Stimulated activated naive B cell treated with anti-CD40 and anti-IgM and Interleukin-4, amounts not matched to agents 10 μg/mL and 1 μg/mL and 100 μg/mL, for 72 hours (primary cell): Measurements from ENCODE around the gene ANGPTL2.

ENCODE experiments used
- ATAC-seq, 2 donors: fragments of 150-1000 bp; cut with Tn5 transposase; replicated peaks; 2 replicates each; pipeline ENCODE4 v1.10.0; 2021; ENCODE audit warnings: moderate library complexity in 1 of 2
- DNase-seq: peaks from one replicate; pipeline ENCODE4 v3.0.0; 2021
- H3K27ac Mint-ChIP-seq: one replicate; pipeline ENCODE4 v1.8.0; 2022; ENCODE audit warnings: mild to moderate bottlenecking, mixed read lengths
- H3K27me3 Mint-ChIP-seq, 2 donors: one replicate each; pipeline ENCODE4 v1.8.0; 2022; ENCODE audit warnings: mixed read lengths in 2 of 2
- H3K36me3 Mint-ChIP-seq, 2 donors: one replicate each; pipeline ENCODE4 v1.8.0; 2022; ENCODE audit warnings: mixed read lengths in 2 of 2, mild to moderate bottlenecking in 1 of 2
- H3K4me1 Mint-ChIP-seq, 2 donors: one replicate each; pipeline ENCODE4 v1.8.0; 2022; ENCODE audit warnings: mixed read lengths in 2 of 2, mild to moderate bottlenecking in 1 of 2
- H3K4me3 Mint-ChIP-seq, 2 donors: one replicate each; pipeline ENCODE4 v1.8.0; 2022; ENCODE audit warnings: mild to moderate bottlenecking in 2 of 2, mixed read lengths in 2 of 2, moderate library complexity in 1 of 2
- H3K9me3 Mint-ChIP-seq, 2 donors: one replicate each; pipeline ENCODE4 v1.8.0; 2022; ENCODE audit warnings: mixed read lengths in 2 of 2, mild to moderate bottlenecking in 1 of 2

The ANGPTL2 gene

DNA sequence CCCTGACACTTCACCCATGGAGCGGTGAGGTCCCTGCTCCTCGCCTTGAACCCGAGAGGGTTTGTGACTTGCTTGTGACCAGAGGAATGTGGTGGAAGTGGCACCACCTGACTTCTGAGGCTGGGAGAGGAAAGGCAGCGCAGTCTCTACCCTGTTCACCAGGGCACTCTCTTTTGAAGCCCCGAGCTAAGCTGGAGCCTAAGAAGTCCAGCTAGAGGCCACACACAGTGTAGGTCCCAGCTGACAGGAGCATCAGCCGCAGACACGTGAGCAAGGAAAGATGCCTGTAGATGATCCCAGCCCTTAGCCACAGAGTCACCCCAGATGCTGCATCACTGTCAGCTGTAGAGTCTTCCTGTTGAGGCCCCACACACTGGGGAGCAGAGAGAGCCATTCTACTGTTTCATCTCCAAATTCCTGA lies 1.7 kb upstream of the ANGPTL2 start:
- Mint-ChIP-seq H3K4me3 (no peak overlapping the region), H3K27me3 (peaks cover 32 to 35% of the 10 kb centered on the region in 2 donors), H3K27ac (no peak overlapping the region), H3K9me3 (peaks cover 0 to 1% of the 10 kb centered on the region in 2 donors), H3K4me1 (peaks cover 23 to 29% of the 10 kb centered on the region in 2 donors), H3K36me3 (peaks cover 0 to 5% of the 10 kb centered on the region in 2 donors)
- ATAC-seq (no peak), DNase-seq (no peak)

DNA sequence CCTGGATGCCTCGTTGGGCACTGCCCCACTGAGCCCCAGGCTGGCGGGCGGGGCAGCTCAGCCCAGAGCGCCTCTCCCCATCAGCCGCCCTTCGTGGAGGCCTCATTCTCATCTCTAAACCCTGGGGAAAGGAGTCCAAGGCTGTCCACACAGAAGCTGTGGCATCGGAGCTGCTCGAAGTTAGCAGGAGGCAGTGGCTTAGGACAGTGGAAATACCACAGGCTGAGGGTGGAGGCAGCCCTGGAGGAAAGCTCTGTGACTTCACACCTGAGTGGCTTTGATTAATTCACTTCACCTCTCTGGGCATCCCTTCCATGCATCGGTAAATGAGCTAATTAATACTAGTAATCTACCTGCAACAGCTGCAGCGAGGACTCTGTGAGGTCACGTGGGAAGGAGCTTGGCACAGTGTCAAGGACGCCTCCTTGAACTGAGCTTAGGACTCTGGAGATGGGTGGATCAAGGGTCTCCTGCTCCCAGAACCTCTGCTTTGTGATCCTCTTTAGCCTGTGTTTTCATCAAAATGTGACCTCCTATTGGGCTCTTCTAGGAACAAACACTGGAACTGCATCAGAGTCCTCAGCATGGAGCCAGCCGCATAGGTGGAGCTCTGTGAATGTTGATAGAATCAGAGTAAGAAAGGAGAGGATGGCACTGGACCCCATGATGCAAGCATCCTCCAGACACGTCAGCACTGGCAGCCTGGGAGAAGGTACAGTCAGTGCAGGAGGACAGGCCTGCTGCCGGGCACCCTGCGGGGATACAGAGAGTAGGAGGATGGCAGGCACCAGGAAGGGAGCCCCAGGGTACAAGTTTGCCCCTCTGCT lies 842 bp upstream of the ANGPTL2 start:
- Mint-ChIP-seq H3K27ac (peak overlapping the region; percentile 72), H3K4me3 (peak overlapping the region; percentile 78 to 81), H3K27me3 (peaks cover 32 to 37% of the 10 kb centered on the region in 2 donors), H3K9me3 (peaks cover 0 to 1% of the 10 kb centered on the region in 2 donors), H3K36me3 (peaks cover 0 to 5% of the 10 kb centered on the region in 2 donors), H3K4me1 (peaks cover 29 to 35% of the 10 kb centered on the region in 2 donors)
- ATAC-seq, result no peak
- no peak for DNase-seq

DNA sequence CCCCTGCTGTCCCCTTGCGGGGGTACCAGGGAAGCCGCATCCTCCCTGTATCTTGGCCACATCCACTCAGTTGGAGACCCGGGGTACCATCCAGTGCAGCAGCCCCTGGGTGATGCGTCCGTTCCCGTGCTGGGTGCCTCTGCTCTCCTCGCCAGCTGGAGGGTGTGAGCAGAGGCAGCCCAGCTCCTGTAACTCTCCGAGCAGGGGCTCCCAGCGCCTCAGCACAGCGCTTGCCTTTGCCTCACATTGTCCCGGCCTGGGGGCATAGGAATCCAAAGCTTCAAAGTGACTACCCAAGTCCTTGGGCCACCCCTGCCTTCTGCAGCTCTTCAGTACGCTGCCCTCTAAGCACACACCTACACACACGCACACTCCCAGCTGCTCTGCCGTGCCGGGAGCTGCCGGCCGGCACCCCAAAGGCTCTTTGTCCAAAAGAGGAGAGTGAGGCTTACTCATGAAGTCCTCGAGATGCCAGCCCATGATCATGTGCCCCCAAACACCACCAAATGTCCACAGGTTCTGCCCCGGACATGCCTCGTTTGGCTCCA lies 733 bp downstream of the ANGPTL2 start:
- peaks cover 0 to 5% of the 10 kb centered on the region in 2 donors for H3K36me3 Mint-ChIP-seq
- DNase-seq (no peak), ATAC-seq (no peak)
- H3K27me3 Mint-ChIP-seq, result peaks cover 32 to 37% of the 10 kb centered on the region in 2 donors
- H3K27ac Mint-ChIP-seq, result no peak overlapping the region
- peaks cover 0 to 1% of the 10 kb centered on the region in 2 donors for H3K9me3 Mint-ChIP-seq
- no peak overlapping the region for H3K4me3 Mint-ChIP-seq
- peaks cover 35 to 37% of the 10 kb centered on the region in 2 donors for H3K4me1 Mint-ChIP-seq

DNA sequence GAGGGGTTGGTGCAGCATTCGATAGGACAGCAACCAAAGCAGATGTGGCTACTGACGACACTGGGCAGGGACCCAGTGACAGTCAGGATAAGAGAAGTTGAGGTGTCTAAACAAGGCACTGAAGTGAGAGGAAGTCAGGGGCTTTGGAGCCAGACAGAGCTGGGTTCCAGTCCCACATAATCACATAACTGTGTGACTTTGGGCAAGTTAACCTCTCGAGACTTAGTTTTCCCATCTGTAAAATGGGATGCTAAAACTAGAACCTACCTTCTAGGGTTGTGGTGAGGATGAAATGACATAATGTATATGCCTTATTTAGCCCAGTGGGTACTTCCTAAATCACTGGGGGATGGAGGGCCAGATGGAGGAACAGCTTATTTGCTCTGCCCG lies 3.1 kb downstream of the ANGPTL2 start:
- Mint-ChIP-seq H3K4me3 (no peak overlapping the region), H3K27ac (no peak overlapping the region), H3K9me3 (peaks cover 0 to 1% of the 10 kb centered on the region in 2 donors), H3K4me1 (peaks cover 41 to 42% of the 10 kb centered on the region in 2 donors), H3K36me3 (peaks cover 0 to 5% of the 10 kb centered on the region in 2 donors), H3K27me3 (peaks cover 32% of the 10 kb centered on the region in 2 donors)
- DNase-seq (no peak), ATAC-seq (no peak)

DNA sequence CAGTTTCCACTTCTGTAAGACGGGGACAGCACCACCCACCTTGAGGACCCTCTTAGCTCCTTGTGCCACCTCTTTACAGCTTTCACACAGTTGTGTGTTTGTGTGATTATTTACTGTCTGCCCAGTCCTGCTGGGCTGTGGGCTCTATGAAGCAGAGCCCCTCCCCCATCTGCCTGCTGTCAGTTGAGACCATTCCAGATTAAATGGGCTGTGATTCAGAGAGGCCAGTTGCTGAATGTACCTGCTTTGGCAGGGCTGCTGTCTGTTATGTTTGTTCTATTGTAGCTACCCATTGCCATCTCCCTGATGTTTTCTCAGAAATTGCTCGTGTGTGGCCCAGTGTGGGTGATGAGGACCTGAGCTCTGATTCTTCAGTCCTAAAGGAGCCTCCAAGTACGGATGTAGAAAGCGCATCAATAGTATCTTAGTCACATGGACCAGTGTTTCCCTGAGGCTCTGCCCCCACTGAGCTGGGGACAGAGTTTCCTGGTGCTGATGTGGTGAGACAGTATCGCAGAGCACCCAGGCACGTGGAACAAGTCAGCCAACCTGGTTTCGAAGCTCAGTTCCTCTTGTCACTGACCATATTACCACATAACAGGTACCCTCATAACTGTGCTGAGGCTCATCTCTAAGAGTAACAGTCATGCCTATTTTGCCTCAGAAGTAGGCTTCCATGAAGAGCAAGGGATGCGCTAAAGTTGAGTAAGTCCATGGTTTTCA lies 3.7 kb downstream of the ANGPTL2 start:
- H3K4me1 Mint-ChIP-seq, result peaks cover 41 to 42% of the 10 kb centered on the region in 2 donors
- DNase-seq, result no peak
- no peak overlapping the region for H3K27ac Mint-ChIP-seq
- H3K9me3 Mint-ChIP-seq, result peaks cover 0 to 1% of the 10 kb centered on the region in 2 donors
- ATAC-seq, result peak; percentile 58 to 59
- peaks cover 0 to 5% of the 10 kb centered on the region in 2 donors for H3K36me3 Mint-ChIP-seq
- H3K27me3 Mint-ChIP-seq, result peaks cover 31 to 32% of the 10 kb centered on the region in 2 donors
- H3K4me3 Mint-ChIP-seq, result no peak overlapping the region

DNA sequence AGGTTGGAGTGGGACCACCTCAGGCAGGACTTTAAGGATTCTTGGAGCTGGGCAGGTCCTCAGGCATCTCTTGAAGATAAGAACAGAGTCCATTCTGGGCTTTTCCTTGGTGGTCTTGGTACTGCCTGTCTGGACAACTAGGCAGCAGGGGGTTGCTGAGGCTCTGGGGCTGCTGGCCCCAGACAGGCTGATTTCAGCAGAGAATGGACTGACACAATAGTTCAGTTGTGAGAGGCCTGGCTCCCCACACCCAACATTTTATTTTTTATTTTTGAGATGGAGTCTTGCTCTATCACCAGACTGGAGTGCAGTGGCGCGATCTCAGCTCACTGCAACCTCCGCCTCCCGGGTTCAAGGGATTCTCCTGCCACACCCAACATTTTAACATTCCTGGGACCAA lies 4.6 kb downstream of the ANGPTL2 start:
- H3K27me3 Mint-ChIP-seq, result peaks cover 22 to 24% of the 10 kb centered on the region in 2 donors
- peaks cover 0 to 1% of the 10 kb centered on the region in 2 donors for H3K9me3 Mint-ChIP-seq
- peaks cover 33 to 36% of the 10 kb centered on the region in 2 donors for H3K4me1 Mint-ChIP-seq
- no peak overlapping the region for H3K4me3 Mint-ChIP-seq
- peaks cover 0 to 5% of the 10 kb centered on the region in 2 donors for H3K36me3 Mint-ChIP-seq
- ATAC-seq (no peak), DNase-seq (no peak)
- no peak overlapping the region for H3K27ac Mint-ChIP-seq

DNA sequence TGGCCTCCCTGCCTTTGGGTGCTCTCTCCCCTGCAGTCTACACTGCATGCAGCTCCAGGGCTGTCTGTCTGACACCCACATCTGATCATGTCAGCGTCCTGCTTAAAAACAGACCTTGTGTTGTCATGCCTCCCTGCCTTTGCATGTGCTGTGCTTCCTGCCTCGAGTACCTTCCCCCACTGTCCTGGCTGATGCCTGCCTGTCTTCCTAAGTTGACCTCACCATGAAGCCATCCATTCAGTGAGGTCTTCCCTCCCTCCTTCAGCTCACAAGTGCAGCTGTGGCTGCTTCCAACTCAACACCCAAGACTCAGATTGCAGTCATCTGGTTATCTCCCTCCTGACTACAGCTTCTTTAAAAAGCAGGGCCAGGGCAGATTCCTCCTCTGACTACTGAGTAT lies 5.5 kb downstream of the ANGPTL2 start:
- peak overlapping the region; percentile 6 for H3K27ac Mint-ChIP-seq
- H3K27me3 Mint-ChIP-seq, result peaks cover 15% of the 10 kb centered on the region in 2 donors
- H3K9me3 Mint-ChIP-seq, result peaks cover 0 to 1% of the 10 kb centered on the region in 2 donors
- H3K4me1 Mint-ChIP-seq, result peaks cover 26 to 27% of the 10 kb centered on the region in 2 donors
- ATAC-seq (peak; percentile 28 to 43), DNase-seq (no peak)
- H3K4me3 Mint-ChIP-seq, result no peak overlapping the region
- H3K36me3 Mint-ChIP-seq, result peaks cover 0 to 5% of the 10 kb centered on the region in 2 donors

DNA sequence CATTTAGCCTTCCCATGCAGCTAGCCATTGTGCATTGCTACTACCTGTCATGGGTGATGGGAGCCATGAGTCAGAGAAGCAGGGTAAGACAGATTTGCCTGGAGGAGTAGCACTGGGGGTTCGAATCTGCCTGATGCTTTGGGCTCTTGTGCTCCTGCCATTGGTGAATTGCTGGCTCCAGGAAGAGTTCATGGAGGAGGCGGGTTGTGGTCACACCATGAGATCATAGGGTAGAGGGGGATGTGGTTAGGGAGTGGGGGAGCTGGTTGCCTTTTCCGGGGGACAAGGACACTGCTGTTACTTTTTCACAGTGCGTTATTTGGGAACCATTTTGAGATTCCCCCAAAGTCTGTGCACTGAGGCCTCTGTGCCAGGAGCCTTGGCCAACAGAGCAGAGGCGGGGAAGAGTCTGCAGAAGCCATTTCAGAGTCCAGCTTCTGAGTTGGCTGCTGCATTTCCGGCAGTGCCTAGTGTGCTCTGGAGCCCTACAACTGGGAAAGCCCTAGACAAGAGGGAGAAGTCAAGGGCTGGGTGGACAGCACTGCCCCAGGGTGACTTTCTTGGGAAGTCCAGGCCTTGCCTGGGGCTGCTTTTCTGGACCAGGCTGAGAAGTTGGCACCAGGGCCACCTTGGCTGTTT lies 6.2 kb downstream of the ANGPTL2 start:
- H3K27ac Mint-ChIP-seq, result no peak overlapping the region
- H3K9me3 Mint-ChIP-seq, result peaks cover 0 to 1% of the 10 kb centered on the region in 2 donors
- H3K4me3 Mint-ChIP-seq, result no peak overlapping the region
- DNase-seq (no peak), ATAC-seq (no peak)
- H3K4me1 Mint-ChIP-seq, result peaks cover 21 to 23% of the 10 kb centered on the region in 2 donors
- H3K27me3 Mint-ChIP-seq, result peaks cover 8% of the 10 kb centered on the region in 2 donors
- H3K36me3 Mint-ChIP-seq, result peaks cover 0 to 5% of the 10 kb centered on the region in 2 donors

DNA sequence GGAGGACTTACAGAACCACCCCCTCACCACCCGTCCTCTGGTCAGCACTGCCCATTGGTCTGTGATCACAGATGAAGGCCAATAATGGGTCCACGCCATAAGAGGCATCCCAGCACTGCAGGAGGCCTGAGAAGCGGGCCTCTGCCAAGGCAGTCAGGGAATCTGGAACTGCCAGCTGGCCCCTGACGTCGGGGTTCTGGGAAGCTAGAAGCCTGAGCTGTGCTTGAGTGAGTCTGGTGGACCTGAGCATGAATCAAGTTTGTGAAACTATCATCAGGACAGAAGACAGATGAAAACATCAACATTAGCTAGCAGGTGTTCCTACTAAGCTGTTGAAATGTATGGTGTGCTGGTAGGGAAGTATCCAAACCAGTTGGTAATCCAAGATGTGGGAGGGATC lies 7.8 kb downstream of the ANGPTL2 start:
- peaks cover 15 to 23% of the 10 kb centered on the region in 2 donors for H3K4me1 Mint-ChIP-seq
- ATAC-seq (no peak), DNase-seq (no peak)
- H3K9me3 Mint-ChIP-seq, result peaks cover 0 to 1% of the 10 kb centered on the region in 2 donors
- H3K4me3 Mint-ChIP-seq, result no peak overlapping the region
- H3K27ac Mint-ChIP-seq, result no peak overlapping the region
- H3K27me3 Mint-ChIP-seq, result peaks cover under 1 to 6% of the 10 kb centered on the region in 2 donors
- H3K36me3 Mint-ChIP-seq, result peaks cover 0 to 4% of the 10 kb centered on the region in 2 donors

DNA sequence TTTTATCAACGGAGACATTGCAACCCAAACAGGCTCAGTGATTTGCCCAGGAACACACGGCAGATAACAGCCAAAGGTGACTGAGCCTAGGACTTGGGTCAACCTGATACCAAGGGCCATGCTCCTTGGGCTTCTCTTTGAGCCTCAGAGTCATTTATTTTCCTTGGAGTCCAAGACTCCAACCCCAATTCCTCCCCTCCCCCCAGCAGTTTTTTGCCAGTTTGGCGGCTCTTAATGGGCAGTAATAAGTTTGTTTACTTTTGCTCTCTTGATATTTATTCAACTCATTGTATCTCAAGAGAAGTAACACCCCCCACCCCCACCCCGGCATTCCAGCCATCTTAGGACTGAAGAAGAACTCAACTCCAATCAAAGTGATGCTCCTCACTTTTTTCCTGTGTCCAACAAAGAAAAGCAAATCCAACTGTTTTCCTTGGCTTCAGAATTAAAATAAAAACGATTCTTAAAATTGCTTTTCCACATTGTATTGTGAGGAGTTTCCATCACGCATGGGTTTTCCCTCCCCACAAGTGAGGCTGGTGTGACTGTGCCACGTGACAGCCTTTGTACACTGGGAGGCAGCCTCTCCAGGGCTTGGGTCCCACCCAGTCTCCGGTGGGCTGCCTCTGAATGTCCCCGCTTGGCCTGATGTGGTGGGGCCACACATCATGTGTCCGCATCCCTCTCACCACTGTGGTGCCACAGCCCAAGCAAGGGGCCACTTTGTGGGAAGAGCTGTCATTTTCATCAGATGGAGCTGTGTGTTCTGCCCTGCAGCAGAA lies 9.1 kb downstream of the ANGPTL2 start:
- DNase-seq (no peak), ATAC-seq (no peak)
- Mint-ChIP-seq H3K9me3 (no peaks in the 10 kb centered on the region), H3K27me3 (no peaks in the 10 kb centered on the region), H3K4me3 (no peak overlapping the region), H3K27ac (no peak overlapping the region), H3K4me1 (peaks cover 8 to 13% of the 10 kb centered on the region in 2 donors), H3K36me3 (peaks cover 0 to 5% of the 10 kb centered on the region in 2 donors)

DNA sequence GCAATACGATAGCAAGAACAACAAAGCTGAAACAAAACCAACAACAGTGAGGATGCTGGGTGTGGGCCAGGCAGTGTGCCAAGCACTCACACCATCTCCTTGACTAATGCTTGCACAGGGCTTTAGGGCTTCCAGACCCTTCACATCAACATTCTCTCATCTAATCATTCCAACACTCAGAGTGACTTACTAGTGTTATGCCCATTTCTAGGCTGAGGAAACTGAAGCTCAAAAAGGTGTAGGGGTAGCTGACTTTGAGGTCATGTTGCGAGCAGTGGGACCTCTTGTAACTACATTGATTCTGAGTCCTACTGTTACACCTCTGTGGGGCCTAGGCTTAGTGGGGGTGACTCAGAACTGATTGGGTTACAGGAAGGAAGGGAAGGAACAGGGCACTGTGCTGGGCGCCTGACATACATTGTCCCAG lies 9.7 kb downstream of the ANGPTL2 start:
- peaks cover 10 to 13% of the 10 kb centered on the region in 2 donors for H3K4me1 Mint-ChIP-seq
- DNase-seq (no peak), ATAC-seq (no peak)
- peaks cover 3 to 10% of the 10 kb centered on the region in 2 donors for H3K36me3 Mint-ChIP-seq
- H3K27me3 Mint-ChIP-seq, result no peaks in the 10 kb centered on the region
- no peaks in the 10 kb centered on the region for H3K9me3 Mint-ChIP-seq
- H3K4me3 Mint-ChIP-seq, result no peak overlapping the region
- H3K27ac Mint-ChIP-seq, result no peak overlapping the region

DNA sequence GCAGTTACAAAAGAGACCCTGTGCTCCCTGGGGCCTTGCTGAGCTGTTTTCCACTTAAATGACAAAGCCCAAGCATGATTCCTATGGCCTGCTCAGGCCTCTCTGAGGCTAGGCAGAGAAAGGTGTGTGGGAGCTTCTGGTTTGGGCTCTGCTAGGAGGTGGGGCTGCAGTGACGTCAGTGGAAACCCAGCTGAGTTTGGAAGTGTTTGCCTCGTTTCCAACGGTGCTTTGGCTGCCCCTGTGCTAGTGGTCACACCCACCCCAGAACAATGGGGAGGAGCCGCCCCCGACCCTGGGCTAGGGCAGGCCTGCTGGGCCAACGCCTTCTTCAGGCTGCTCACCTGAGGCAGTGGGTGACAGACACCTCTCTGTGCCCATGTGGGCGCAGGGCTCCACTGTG lies 10.4 kb downstream of the ANGPTL2 start:
- DNase-seq (no peak), ATAC-seq (no peak)
- no peak overlapping the region for H3K27ac Mint-ChIP-seq
- H3K4me1 Mint-ChIP-seq, result peaks cover 9 to 11% of the 10 kb centered on the region in 2 donors
- H3K9me3 Mint-ChIP-seq, result no peaks in the 10 kb centered on the region
- H3K27me3 Mint-ChIP-seq, result no peaks in the 10 kb centered on the region
- peaks cover 3 to 10% of the 10 kb centered on the region in 2 donors for H3K36me3 Mint-ChIP-seq
- H3K4me3 Mint-ChIP-seq, result no peak overlapping the region

DNA sequence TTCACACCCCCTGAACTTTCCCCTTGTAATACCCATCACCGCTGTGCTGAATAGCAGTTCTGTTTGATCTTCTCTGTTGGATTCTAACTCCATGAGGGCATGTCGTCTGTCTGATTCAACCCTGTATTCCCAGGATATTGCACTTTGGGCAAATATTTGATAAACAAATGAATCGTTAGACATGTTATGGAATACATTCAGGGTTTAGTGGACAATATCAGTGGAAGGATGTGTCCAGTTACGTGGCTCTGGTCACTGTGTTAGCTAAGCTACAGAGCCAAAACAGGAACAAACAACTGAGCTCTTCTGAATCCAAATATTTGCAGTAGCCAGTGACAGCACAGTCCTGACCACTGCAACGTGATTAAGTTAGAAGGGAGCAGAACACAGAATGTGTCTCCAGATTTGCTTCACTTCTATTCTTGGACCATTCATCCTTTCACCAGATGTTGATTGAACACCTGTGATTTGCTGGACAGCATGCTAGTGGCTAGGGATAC lies 13.2 kb downstream of the ANGPTL2 start:
- ATAC-seq, result no peak
- no peaks in the 10 kb centered on the region for H3K27me3 Mint-ChIP-seq
- no peak overlapping the region for H3K4me3 Mint-ChIP-seq
- H3K36me3 Mint-ChIP-seq, result peaks cover 3 to 10% of the 10 kb centered on the region in 2 donors
- no peaks in the 10 kb centered on the region for H3K9me3 Mint-ChIP-seq
- peaks cover 0 to 2% of the 10 kb centered on the region in 2 donors for H3K4me1 Mint-ChIP-seq
- DNase-seq, result no peak
- no peak overlapping the region for H3K27ac Mint-ChIP-seq
